Progenitor cell of endocrine pancreas (in vitro differentiated cells): Measurements from ENCODE around the gene ZBTB32. TPM values are rescaled to one million over a fixed set of nuclear protein-coding genes. Genes with fewer than 3 reads are reported as not detected.
"Not testable (repeated sequence)": the region's sequence is repeated elsewhere in the genome, so short reads cannot be mapped to it uniquely, and the experiment has no call there.

ENCODE experiments used
- DNase-seq: peaks from one replicate; pipeline ENCODE4 v3.0.0; 2021; ENCODE audit warnings: low spot score; ENCODE audit not compliant: unreplicated experiment
- H3K27ac Mint-ChIP-seq: 2 replicates; pipeline ENCODE4 v1.8.0; 2021; ENCODE audit warnings: mild to moderate bottlenecking, moderate library complexity, mixed read lengths
- H3K27me3 Mint-ChIP-seq: 2 replicates; pipeline ENCODE4 v1.8.0; 2021; ENCODE audit warnings: mixed read lengths
- H3K36me3 Mint-ChIP-seq: 2 replicates; pipeline ENCODE4 v1.8.0; 2022; ENCODE audit warnings: mixed read lengths; ENCODE audit not compliant: insufficient read depth
- H3K4me1 Mint-ChIP-seq: 2 replicates; pipeline ENCODE4 v1.8.0; 2021; ENCODE audit warnings: low read depth, mixed read lengths
- H3K4me3 Mint-ChIP-seq: 2 replicates; pipeline ENCODE4 v1.8.0; 2021; ENCODE audit warnings: low read depth, mild to moderate bottlenecking, moderate library complexity, mixed read lengths
- H3K9me3 Mint-ChIP-seq: 2 replicates; pipeline ENCODE4 v1.8.0; 2021; ENCODE audit warnings: low read depth, mixed read lengths
- total RNA-seq: library from RNA; stranded (reverse); gene quantifications from 2 replicates; pipeline ENCODE4 v1.2.1, GENCODE V29; 2021
- TF ChIP-seq, protein P1 (sequence below): fragments of 200-600 bp; sonication (generic); IDR thresholded peaks from one replicate; pipeline ENCODE4 v1.5.0; 2021; ENCODE audit warnings: antibody characterized with exemption, mild to moderate bottlenecking; ENCODE audit not compliant: unreplicated experiment

Gene ZBTB32
- total RNA-seq, 1 donor from 2014 or later: not detected

DNA sequence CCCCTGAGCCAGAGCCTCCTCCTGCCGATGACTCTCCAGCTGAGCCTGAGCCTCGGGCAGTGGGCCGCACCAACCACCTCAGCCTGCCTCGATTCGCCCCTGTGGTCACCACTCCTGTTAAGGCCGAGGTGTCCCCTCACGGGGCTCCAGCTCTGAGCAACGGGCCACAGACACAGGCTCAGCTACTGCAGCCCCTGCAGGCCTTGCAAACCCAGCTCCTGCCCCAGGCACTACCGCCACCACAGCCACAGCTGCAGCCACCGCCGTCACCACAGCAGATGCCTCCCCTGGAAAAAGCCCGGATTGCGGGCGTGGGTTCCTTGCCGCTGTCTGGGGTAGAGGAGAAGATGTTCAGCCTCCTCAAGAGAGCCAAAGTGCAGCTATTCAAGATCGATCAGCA, 17.0 kb downstream of the ZBTB32 start:
- H3K36me3 Mint-ChIP-seq: peaks cover 17% of the 10 kb centered on the region
- H3K27me3 Mint-ChIP-seq: no peaks in the 10 kb centered on the region
- no peaks in the 10 kb centered on the region for H3K9me3 Mint-ChIP-seq
- H3K4me1 Mint-ChIP-seq: peaks cover 9% of the 10 kb centered on the region
- DNase-seq: no peak
- H3K4me3 Mint-ChIP-seq: no peak overlapping the region
- H3K27ac Mint-ChIP-seq: no peak overlapping the region
- TF ChIP-seq, protein P1, sequence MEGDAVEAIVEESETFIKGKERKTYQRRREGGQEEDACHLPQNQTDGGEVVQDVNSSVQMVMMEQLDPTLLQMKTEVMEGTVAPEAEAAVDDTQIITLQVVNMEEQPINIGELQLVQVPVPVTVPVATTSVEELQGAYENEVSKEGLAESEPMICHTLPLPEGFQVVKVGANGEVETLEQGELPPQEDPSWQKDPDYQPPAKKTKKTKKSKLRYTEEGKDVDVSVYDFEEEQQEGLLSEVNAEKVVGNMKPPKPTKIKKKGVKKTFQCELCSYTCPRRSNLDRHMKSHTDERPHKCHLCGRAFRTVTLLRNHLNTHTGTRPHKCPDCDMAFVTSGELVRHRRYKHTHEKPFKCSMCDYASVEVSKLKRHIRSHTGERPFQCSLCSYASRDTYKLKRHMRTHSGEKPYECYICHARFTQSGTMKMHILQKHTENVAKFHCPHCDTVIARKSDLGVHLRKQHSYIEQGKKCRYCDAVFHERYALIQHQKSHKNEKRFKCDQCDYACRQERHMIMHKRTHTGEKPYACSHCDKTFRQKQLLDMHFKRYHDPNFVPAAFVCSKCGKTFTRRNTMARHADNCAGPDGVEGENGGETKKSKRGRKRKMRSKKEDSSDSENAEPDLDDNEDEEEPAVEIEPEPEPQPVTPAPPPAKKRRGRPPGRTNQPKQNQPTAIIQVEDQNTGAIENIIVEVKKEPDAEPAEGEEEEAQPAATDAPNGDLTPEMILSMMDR: no peak

DNA sequence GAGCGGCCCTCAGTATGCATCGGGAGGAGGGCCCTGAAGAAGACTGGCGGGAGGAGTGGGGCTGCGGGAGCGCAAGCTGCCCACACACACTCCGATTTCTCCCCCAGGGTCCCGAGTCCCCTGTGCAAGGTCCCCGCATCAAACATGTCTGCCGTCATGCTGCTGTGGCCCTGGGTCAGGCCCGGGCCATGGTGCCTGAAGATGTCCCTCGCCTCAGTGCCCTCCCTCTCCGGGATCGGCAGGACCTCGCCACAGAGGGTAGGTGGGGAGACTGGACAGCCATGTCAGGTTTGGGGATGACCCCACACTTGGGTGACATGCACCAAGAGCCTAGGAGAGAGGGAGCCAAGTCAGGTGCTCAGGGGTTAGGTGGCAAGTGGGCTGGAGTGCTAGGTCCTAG, 18.1 kb downstream of the ZBTB32 start:
- no peaks in the 10 kb centered on the region for H3K9me3 Mint-ChIP-seq
- DNase-seq: no peak
- no peak overlapping the region for H3K27ac Mint-ChIP-seq
- H3K36me3 Mint-ChIP-seq: peaks cover 20% of the 10 kb centered on the region
- TF ChIP-seq, protein P1: no peak
- H3K4me3 Mint-ChIP-seq: no peak overlapping the region
- peaks cover 7% of the 10 kb centered on the region for H3K4me1 Mint-ChIP-seq
- H3K27me3 Mint-ChIP-seq: no peaks in the 10 kb centered on the region

DNA sequence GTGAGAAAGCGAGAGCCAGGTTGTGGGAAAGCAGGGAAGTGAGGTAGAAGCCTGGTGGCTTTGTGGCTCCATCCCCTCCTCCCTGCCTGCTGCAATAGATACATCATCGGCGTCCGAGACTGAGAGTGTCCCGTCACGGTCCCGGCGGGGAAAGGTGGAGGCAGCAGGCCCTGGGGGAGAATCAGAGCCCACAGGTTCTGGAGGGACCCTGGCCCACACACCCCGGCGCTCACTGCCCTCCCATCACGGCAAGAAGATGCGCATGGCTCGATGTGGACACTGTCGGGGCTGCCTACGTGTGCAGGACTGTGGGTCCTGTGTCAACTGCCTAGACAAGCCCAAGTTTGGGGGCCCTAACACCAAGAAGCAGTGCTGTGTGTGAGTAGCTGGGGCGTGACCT, 18.5 kb downstream of the ZBTB32 start:
- Mint-ChIP-seq H3K9me3 (no peaks in the 10 kb centered on the region), H3K27me3 (no peaks in the 10 kb centered on the region), H3K4me3 (no peak overlapping the region), H3K4me1 (peaks cover 7% of the 10 kb centered on the region), H3K27ac (no peak overlapping the region), H3K36me3 (peaks cover 20% of the 10 kb centered on the region)
- DNase-seq: no peak
- TF ChIP-seq, protein P1: no peak

DNA sequence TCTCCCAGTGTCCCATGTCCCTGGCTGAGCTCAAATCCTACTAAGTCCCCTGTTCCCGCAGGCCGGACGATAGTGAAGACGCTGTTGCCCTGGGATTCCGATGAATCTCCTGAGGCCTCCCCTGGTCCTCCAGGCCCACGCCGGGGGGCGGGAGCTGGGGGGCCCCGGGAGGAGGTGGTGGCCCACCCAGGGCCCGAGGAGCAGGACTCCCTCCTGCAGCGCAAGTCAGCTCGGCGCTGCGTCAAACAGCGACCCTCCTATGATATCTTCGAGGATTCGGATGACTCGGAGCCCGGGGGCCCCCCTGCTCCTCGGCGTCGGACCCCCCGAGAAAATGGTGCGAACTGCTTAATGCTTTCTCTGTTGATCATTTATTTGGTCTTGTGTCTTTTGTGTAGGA, 19.3 kb downstream of the ZBTB32 start:
- Mint-ChIP-seq H3K36me3 (peaks cover 20% of the 10 kb centered on the region), H3K4me3 (no peak overlapping the region)

DNA sequence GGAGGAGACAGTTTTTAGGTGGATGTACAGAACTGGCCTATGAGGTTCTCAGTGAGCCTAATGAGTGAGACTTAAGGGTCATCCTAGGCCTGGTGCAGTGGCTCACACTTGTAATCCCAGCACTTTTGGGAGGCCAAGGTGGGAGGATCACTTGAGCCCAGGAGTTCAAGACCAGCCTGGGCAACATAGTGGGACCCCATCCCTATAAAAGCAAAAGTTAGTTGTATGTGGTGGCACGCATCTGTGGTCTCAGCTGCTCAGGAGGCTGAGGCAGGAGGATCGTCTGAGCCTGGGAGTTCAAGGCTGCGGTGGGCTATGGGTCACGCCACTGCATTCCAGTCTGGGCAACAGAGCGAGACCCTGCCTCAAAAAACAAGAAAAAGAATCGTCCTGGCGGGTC, 19.8 kb downstream of the ZBTB32 start:
- H3K36me3 Mint-ChIP-seq: peaks cover 21% of the 10 kb centered on the region

More for the DNA sequence above, 19.3 kb downstream of the ZBTB32 start:
- no peak for DNase-seq
- no peak overlapping the region for H3K27ac Mint-ChIP-seq
- TF ChIP-seq, protein P1: no peak
- H3K9me3 Mint-ChIP-seq: no peaks in the 10 kb centered on the region
- no peaks in the 10 kb centered on the region for H3K27me3 Mint-ChIP-seq
- peaks cover 7% of the 10 kb centered on the region for H3K4me1 Mint-ChIP-seq

DNA sequence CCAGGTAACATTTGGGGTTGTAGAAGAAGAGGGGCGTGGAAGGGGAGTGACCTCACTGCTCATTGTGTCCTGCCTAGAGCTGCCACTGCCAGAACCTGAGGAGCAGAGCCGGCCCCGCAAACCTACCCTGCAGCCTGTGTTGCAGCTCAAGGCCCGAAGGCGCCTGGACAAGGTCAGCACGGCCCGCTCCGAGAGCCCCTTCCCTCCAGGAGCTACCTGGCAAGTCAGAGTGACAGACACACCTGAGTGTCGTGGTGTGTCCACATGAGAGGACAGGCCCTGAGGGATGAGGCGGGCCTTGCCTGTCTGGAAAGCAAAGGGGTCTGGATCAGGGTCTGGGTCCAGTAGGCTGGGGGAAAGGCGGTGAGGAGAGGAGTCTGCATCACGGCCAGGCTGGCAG, 20.2 kb downstream of the ZBTB32 start:
- no peak for DNase-seq
- H3K4me1 Mint-ChIP-seq: peaks cover under 1% of the 10 kb centered on the region
- no peak overlapping the region for H3K27ac Mint-ChIP-seq
- no peaks in the 10 kb centered on the region for H3K27me3 Mint-ChIP-seq
- H3K4me3 Mint-ChIP-seq: no peak overlapping the region
- peaks cover 25% of the 10 kb centered on the region for H3K36me3 Mint-ChIP-seq
- TF ChIP-seq, protein P1: no peak
- no peaks in the 10 kb centered on the region for H3K9me3 Mint-ChIP-seq

More for the DNA sequence above, 19.8 kb downstream of the ZBTB32 start:
- not testable (repeated sequence) for H3K9me3 Mint-ChIP-seq, H3K27me3 Mint-ChIP-seq, H3K27ac Mint-ChIP-seq, H3K4me3 Mint-ChIP-seq, DNase-seq, H3K4me1 Mint-ChIP-seq
